WTC11 (cell line): ENCODE measurements around the gene PTP4A2. TPM values are rescaled to one million over a fixed set of nuclear protein-coding genes. Genes with fewer than 3 reads are reported as not detected.

Experiments used
- CREM ChIP-seq: sonication (generic); formaldehyde crosslinking; IDR thresholded peaks from 2 replicates; pipeline ENCODE4 v1.8.1; 2022; ENCODE audit warnings: mild to moderate bottlenecking, missing genetic modification reagents, moderate library complexity
- CTCF ChIP-seq: fragments of 200-600 bp; IDR thresholded peaks from 2 replicates; pipeline ENCODE4 v1.8.0; 2022; ENCODE audit warnings: antibody characterized with exemption
- E2F1 ChIP-seq: sonication (generic); formaldehyde crosslinking; IDR thresholded peaks from 2 replicates; pipeline ENCODE4 v1.8.0; 2022; ENCODE audit warnings: mild to moderate bottlenecking, missing genetic modification reagents
- E2F5 ChIP-seq: sonication (generic); formaldehyde crosslinking; IDR thresholded peaks from 2 replicates; pipeline ENCODE4 v1.8.1; 2022; ENCODE audit warnings: mild to moderate bottlenecking, moderate library complexity, missing genetic modification reagents
- FOXK1 ChIP-seq: sonication (generic); formaldehyde crosslinking; IDR thresholded peaks from 2 replicates; pipeline ENCODE4 v1.8.0; 2022; ENCODE audit warnings: mild to moderate bottlenecking, moderate library complexity, missing genetic modification reagents
- FOXP4 ChIP-seq: sonication (generic); formaldehyde crosslinking; IDR thresholded peaks from 2 replicates; pipeline ENCODE4 v1.8.0; 2022; ENCODE audit warnings: mild to moderate bottlenecking, missing genetic modification reagents
- SOX15 ChIP-seq: fragments of 250-450 bp; sonication (Bioruptor Pico); IDR thresholded peaks from 2 replicates; pipeline ENCODE4 v1.9.0; 2021; ENCODE audit warnings: mild to moderate bottlenecking
- USF1 ChIP-seq: sonication (generic); formaldehyde crosslinking; IDR thresholded peaks from 2 replicates; pipeline ENCODE4 v1.8.0; 2022; ENCODE audit warnings: mild to moderate bottlenecking, missing genetic modification reagents
- ZBTB43 ChIP-seq: sonication (generic); formaldehyde crosslinking; IDR thresholded peaks from 2 replicates; pipeline ENCODE4 v1.8.1; 2023; ENCODE audit warnings: mild to moderate bottlenecking, missing genetic modification reagents
- ZMAT4 ChIP-seq: fragments of 250-450 bp; sonication (Bioruptor Pico); IDR thresholded peaks from 2 replicates; pipeline ENCODE4 v1.9.0; 2021; ENCODE audit warnings: mild to moderate bottlenecking
- ZNF121 ChIP-seq: sonication (generic); formaldehyde crosslinking; IDR thresholded peaks from 2 replicates; pipeline ENCODE4 v1.8.0; 2023; ENCODE audit warnings: missing genetic modification reagents
- ZNF219 ChIP-seq: sonication (generic); formaldehyde crosslinking; IDR thresholded peaks from 2 replicates; pipeline ENCODE4 v1.8.0; 2023; ENCODE audit warnings: missing genetic modification reagents, mild to moderate bottlenecking, borderline replicate concordance
- ZNF232 ChIP-seq: sonication (generic); formaldehyde crosslinking; IDR thresholded peaks from 2 replicates; pipeline ENCODE4 v1.8.0; 2022; ENCODE audit warnings: mild to moderate bottlenecking, missing genetic modification reagents
- ZNF281 ChIP-seq: sonication (generic); formaldehyde crosslinking; IDR thresholded peaks from 2 replicates; pipeline ENCODE4 v1.8.0; 2023; ENCODE audit warnings: mild to moderate bottlenecking, missing genetic modification reagents
- ZNF425 ChIP-seq: fragments of 250-450 bp; sonication (Bioruptor Pico); conservative IDR thresholded peaks from 2 replicates; pipeline ENCODE4 v1.9.0; 2021; ENCODE audit warnings: mild to moderate bottlenecking
- total RNA-seq: library from RNA; stranded (reverse); gene quantifications from 3 replicates; pipeline ENCODE4 v1.2.3, GENCODE V29; 2021

PTP4A2 gene
- total RNA-seq, 1 experiment from 2014 or later = 172 TPM

GRCh38 chr1:31944205-31945089 lies 6.3 kb upstream of the PTP4A2 start (continued):
- TF ChIP-seq ZMAT4 (CRISPR knock-in tag) = no peak
- peak; percentile 18; the same call in 1 of the 2 replicates for TF ChIP-seq CREM (CRISPR knock-in tag)
- TF ChIP-seq ZNF425 (CRISPR knock-in tag) = 0 out of 2 replicates have a peak, but pooled peaks have one; percentile 39
- no peak for TF ChIP-seq SOX15 (CRISPR knock-in tag)
- no peak for TF ChIP-seq E2F1
- TF ChIP-seq USF1 (CRISPR knock-in tag) = peak; percentile 52; the same call in 1 of the 2 replicates
- TF ChIP-seq ZNF121 (CRISPR knock-in tag) = no peak
- peak; percentile 26; the same call in 1 of the 2 replicates for TF ChIP-seq FOXK1 (CRISPR knock-in tag)
- peak; percentile 86 for TF ChIP-seq ZNF281 (CRISPR knock-in tag)
- TF ChIP-seq FOXP4 = peak; percentile 41; the same call in 1 of the 2 replicates
- no peak for TF ChIP-seq ZBTB43
- 0 out of 2 replicates have a peak, but pooled peaks have one; percentile 23 for TF ChIP-seq ZNF232 (CRISPR knock-in tag)
- TF ChIP-seq CTCF = no peak
- no peak for TF ChIP-seq ZNF219 (CRISPR knock-in tag)
- peak; percentile 45; the same call in 1 of the 2 replicates for TF ChIP-seq E2F5 (CRISPR knock-in tag)
